Liver (tissue), 3 donors: ENCODE measurements around the gene MYBPC1.

Experiments used
- CTCF ChIP-seq: fragments of 150-350 bp; IDR thresholded peaks from 2 replicates; pipeline ENCODE4 v1.5.1; 2017; ENCODE audit warnings: improper control_type of control experiment, low read depth, low read length; ENCODE audit not compliant: missing input control
- EGR1 ChIP-seq, 2 donors: IDR thresholded peaks; 2 replicates each; pipeline ENCODE4 v1.6.1; 2016 to 2018; ENCODE audit warnings: antibody characterized with exemption in 2 of 2, low read depth in 2 of 2
- FOXA1 ChIP-seq: IDR thresholded peaks from 2 replicates; pipeline ENCODE4 v1.6.1; 2016; ENCODE audit warnings: antibody characterized with exemption
- MAX ChIP-seq: IDR thresholded peaks from 2 replicates; pipeline ENCODE4 v1.6.1; 2016; ENCODE audit warnings: antibody characterized with exemption
- REST ChIP-seq: IDR thresholded peaks from 2 replicates; pipeline ENCODE4 v1.6.1; 2016; ENCODE audit warnings: antibody characterized with exemption, mild to moderate bottlenecking
- SP1 ChIP-seq: IDR thresholded peaks from 2 replicates; pipeline ENCODE4 v1.6.1; 2018; ENCODE audit warnings: antibody characterized with exemption, mild to moderate bottlenecking
- TAF1 ChIP-seq: conservative IDR thresholded peaks from 2 replicates; pipeline ENCODE4 v1.6.1; 2016; ENCODE audit warnings: antibody characterized with exemption, mild to moderate bottlenecking
- YY1 ChIP-seq: IDR thresholded peaks from 2 replicates; pipeline ENCODE4 v1.6.1; 2016; ENCODE audit warnings: antibody characterized with exemption, mild to moderate bottlenecking
- donor health status: healthy.
- donor health status: healthy.

GRCh38 chr12:101648195-101648594 lies 53.4 kb downstream of the MYBPC1 start:
- TF ChIP-seq SP1 (no peak), MAX (no peak), EGR1 (IDR thresholded peaks at IDR 0.05; ENCODE audit: low read depth in 2 of 2) (no peak), YY1 (no peak), CTCF (no peak), REST (no peak), TAF1 (no peak), FOXA1 (no peak)
